Measurements from ENCODE around the gene BAZ1B. TPM values are rescaled to one million over a fixed set of nuclear protein-coding genes. Genes with fewer than 3 reads are reported as not detected.
"Not testable (repeated sequence)": the region's sequence is repeated elsewhere in the genome, so short reads cannot be mapped to it uniquely, and the experiment has no call there.

Gene BAZ1B
- total RNA-seq: 54.5 TPM
- long read RNA-seq, partial matches to known transcripts: 78 of 84 reads
- long read RNA-seq, other reads (novel, unspliced or antisense): 6 of 84 reads

- peak; percentile 99 for DNase-seq (ENCODE audit: low spot score)
Measured at GRCh38 chr7:73522105-73522872, at the start of gene BAZ1B. Gene BAZ1B (minus strand): TSS chr7:73522293. CDS start chr7:73521933, 360 bp downstream.

DNA sequence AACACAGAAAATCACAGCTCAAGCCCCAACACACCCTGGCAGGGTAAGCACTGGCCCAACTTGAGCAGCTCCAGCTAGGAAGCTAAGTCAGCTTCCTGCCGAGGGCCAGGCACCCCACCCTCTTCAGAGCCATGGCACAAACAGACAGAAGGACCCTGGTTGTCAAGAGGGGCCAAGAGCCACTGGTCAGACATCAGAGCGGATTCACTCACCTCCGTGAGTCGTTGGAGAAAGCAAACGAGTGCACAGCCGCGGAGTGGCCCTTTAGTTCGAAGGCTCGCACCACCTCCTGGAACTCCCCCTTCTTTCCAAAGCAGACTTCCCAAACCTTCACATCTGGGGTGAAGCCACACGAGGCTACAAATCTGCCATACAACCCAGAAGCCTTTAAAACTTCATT lies 48.9 kb upstream of the BAZ1B start:
- no peak for DNase-seq (ENCODE audit: low spot score)

GRCh38 chr7:73570521-73570920 lies 48.4 kb upstream of the BAZ1B start:
- no peak for DNase-seq (ENCODE audit: low spot score)

- no peak for DNase-seq (ENCODE audit: low spot score)
Measured at GRCh38 chr7:73569042-73569608, 47.0 kb upstream of the BAZ1B start.

GRCh38 chr7:73567846-73568685 lies 46.0 kb upstream of the BAZ1B start:
- DNase-seq (ENCODE audit: low spot score): no peak

- DNase-seq (ENCODE audit: low spot score): no peak
Measured at GRCh38 chr7:73567140-73567539, 45.0 kb upstream of the BAZ1B start.

DNA sequence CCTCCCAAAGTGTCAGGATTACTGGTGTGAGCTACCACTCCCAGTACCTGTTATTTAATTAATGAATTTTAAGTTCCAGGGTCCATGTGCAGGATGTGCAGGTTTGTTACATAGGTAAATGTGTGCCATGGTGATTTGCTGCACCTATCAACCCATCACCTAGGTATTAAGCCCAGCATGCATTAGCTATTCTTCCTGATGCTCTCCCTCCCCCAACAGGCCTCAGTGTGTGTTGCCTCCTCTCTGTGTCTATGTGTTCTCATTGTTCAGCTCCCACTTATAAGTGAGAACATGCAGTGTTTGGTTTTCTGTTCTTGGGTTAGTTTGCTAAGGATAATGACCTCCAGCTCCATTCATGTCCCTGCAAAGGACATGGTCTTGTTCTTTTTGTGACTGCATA lies 44.3 kb upstream of the BAZ1B start:
- DNase-seq (ENCODE audit: low spot score): not testable (repeated sequence)

DNA sequence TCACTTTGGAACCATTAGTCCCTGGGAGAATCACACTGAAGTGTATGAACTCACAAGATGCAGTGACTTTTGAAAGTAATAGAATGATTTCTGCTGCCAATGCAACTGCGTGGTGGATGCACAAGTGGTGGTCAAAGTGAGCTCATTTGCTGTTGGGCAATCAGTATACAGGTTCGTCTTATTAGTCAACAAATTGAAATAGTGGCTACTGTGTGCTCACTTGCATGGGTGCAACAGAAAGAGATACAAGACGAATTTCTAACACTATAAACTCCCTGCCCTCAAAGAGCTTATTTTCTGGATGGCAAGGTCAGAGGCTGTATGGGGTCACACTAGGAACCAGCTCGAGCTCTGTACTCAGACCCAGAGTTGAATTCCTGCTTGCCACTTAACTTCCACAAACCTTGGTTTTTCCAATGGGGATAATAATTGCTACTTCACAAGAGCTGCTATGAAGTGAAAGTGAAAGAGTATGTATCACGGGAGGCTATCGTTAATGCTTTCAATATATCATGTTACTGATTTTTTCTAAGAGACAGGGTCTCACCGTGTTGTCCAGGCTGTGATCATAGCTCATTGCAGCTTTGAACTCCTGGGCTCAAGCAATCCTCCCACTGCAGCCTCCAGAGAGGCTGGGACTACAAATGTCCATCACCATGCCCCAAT lies 43.7 kb upstream of the BAZ1B start:
- DNase-seq (ENCODE audit: low spot score): no peak

DNA sequence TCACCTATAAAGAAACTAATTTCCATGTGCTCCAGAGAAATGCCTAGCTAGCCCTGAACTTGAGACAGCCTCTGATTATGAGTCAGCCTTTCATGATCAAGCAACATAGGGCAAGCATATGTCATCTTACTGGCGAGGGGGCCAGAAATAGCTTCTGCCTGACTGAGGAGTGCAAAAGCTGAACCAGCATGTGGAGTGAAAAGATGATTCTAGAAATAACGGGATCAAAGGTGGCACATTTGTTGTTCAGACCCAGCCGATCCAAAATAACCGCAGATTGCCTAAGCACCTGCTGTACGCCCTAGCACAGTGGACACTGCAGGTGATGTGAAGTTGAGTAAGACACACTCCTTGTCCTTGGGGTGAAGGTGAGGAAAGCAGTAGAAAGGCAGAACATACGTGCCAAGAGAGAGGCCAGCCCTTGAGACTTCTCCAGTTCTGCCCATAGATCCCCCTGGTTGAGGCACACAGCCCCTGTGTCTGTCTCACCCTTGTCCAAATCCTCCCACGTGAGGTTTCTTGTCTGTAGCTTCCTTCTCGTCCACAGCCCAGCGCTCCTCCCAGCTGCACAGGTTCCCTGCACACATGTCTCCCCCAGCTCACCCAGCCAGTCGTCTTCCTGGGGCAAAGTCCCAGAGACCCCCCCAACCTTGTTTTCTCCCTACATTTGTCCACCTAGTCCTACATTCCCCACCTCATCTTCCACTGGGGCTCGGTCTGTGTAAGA lies 38.2 kb upstream of the BAZ1B start:
- DNase-seq (ENCODE audit: low spot score): no peak

GRCh38 chr7:73557397-73558257 lies 35.5 kb upstream of the BAZ1B start, which contains the start of gene BCL7B:
Gene BCL7B (minus strand): TSS chr7:73557690. CDS start chr7:73557578, 112 bp downstream.
- DNase-seq (ENCODE audit: low spot score): peak; percentile 93

DNA sequence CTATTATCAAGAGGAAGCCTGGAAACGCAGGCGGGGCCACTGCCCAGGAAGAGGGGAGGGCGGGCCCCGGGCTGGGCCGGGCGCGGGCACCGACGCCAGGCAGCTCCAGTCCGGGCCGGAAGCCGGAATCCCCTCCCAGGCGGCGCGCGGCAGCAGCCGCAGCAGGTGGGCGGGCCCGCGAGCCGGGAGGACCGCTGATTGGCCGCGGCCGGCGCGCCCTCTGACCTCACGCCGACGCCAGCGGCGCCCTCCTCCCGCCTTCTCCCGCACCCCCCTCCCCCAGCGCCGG lies 35.0 kb upstream of the BAZ1B start:
- DNase-seq (ENCODE audit: low spot score): peak; percentile 99

DNA sequence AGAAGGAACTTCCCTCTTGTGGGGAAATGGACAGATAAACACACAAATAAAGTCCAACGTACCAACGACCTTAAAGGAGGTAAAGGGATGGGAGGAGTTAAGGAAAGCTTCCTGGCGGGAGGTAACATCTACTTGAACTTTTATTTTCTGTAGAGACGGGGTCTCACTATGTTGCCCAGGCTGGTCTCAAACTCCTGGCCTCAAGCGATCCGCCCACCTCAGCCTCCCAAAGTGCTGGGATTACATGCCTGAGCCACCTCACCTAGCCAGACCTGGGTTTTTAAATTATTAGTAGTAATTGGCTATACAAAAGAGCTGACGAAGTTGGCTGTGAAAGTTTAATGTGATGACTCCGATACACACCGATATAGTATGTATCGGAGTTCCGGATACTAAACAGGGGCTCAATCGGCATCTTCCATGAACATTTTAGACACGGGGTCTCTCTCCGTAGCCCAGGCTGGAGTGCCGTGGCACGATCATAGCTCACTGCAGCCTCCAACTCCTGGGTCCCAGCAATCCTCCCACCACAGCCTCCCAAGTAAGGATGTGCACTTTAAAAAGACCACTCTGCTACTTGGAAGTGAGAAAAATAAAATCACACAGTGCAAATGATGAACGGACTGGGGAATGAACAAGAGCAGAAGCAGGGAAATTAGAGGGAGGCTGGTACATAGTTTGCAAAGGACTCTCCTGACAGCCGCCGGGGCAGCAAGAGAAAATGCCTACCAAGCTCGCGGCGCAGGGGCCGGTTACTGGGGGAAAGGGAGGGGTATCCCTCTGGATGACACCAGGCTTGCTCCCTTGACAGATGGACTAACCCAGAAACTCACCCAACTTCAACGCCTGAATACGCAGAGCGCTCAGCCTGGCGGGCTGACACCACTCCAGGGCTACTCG lies 34.4 kb upstream of the BAZ1B start:
- no peak for DNase-seq (ENCODE audit: low spot score)

GRCh38 chr7:73555411-73555982 lies 33.4 kb upstream of the BAZ1B start:
- DNase-seq (ENCODE audit: low spot score): no peak

DNA sequence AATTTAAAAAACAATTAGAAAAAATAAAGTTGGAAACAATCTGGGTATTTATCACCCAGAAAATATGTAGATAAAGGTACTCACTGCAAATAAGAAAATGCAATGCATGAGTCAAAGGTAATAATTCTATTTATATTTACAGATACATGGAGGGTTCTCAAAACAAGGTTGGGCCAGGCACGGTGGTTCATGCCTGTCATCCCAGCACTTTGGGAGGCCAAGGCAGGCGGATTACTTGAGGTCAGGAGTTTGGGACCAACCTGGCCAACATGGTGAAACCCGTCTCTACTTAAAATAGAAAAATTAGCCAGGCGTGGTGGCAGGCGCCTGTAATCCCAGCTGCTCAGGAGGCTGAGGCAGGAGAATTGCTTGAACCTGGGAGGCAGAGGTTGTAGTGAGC lies 28.0 kb upstream of the BAZ1B start:
- DNase-seq (ENCODE audit: low spot score): not testable (repeated sequence)

GRCh38 chr7:73549176-73549575 lies 27.1 kb upstream of the BAZ1B start:
- no peak for DNase-seq (ENCODE audit: low spot score)

- no peak for DNase-seq (ENCODE audit: low spot score)
Measured at GRCh38 chr7:73547841-73548240, 25.7 kb upstream of the BAZ1B start.

- no peak for DNase-seq (ENCODE audit: low spot score)
Measured at GRCh38 chr7:73544678-73545077, 22.6 kb upstream of the BAZ1B start.

- DNase-seq (ENCODE audit: low spot score): no peak
Measured at GRCh38 chr7:73541722-73542121, 19.6 kb upstream of the BAZ1B start.
